ENCODE results near the gene PKN2. TPM values are rescaled to one million over a fixed set of nuclear protein-coding genes. Genes with fewer than 3 reads are reported as not detected.

Gene PKN2
- total RNA-seq, 1 experiment from 2014 or later: 74.1 TPM

DNA sequence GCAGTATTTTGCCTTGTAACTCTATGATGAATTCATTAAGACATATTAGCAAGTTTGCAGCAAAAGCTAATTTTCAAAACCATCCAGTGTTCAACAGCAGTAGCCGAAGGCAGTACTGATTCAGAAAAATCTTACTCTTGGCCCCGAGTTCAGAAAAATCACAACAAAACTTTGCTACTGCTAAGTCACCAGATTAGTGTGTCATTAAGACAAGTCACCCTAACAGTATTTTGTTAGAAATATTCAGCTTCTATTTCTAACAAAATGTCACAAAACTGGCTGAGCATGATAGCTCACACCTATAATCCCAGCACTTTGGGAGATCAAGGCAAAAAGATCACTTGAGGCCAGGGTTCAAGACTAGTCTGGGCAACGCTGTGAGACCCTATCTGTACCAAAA, 199.1 kb downstream of the PKN2 start:
- no TSS peak for BruUV-seq (replicated peaks)
- DNase-seq (ENCODE audit: low read depth, low spot score) (no peak), ATAC-seq (no peak)
- no peaks in the 10 kb centered on the region for H3K9me3 ChIP-seq (ENCODE audit: control insufficient read depth, insufficient read depth, low read depth, low read length)
- no peak overlapping the region for H3K4me3 ChIP-seq (ENCODE audit: low read depth in 2 of 2, low read length in 2 of 2)
- in situ Hi-C loops (cut with HindIII; ENCODE audit: low pct_unique_long_range_greater_than_20kb, low sequenced_read_pairs) (no loop called here), intact Hi-C loops (cut with micrococcal nuclease; ENCODE audit: unreplicated experiment) (no loop called here)
- H3K36me3 ChIP-seq (ENCODE audit: control insufficient read depth, insufficient read depth, low read length): peaks cover 35% of the 10 kb centered on the region
- no peaks in the 10 kb centered on the region for H3K4me1 ChIP-seq (ENCODE audit: control insufficient read depth, insufficient read depth, low read length)
- H3K27ac ChIP-seq (ENCODE audit: low read length): no peak overlapping the region
- H3K27me3 ChIP-seq (ENCODE audit: control insufficient read depth, insufficient read depth, low read length): no peaks in the 10 kb centered on the region
- ChIA-PET CTCF (no interaction called here), POLR2A (no interaction called here)
- TF ChIP-seq POLR2AphosphoS5 (IDR thresholded peaks at IDR 0.05; ENCODE audit: low read depth, low read length): no peak
- TF ChIP-seq, protein P1, sequence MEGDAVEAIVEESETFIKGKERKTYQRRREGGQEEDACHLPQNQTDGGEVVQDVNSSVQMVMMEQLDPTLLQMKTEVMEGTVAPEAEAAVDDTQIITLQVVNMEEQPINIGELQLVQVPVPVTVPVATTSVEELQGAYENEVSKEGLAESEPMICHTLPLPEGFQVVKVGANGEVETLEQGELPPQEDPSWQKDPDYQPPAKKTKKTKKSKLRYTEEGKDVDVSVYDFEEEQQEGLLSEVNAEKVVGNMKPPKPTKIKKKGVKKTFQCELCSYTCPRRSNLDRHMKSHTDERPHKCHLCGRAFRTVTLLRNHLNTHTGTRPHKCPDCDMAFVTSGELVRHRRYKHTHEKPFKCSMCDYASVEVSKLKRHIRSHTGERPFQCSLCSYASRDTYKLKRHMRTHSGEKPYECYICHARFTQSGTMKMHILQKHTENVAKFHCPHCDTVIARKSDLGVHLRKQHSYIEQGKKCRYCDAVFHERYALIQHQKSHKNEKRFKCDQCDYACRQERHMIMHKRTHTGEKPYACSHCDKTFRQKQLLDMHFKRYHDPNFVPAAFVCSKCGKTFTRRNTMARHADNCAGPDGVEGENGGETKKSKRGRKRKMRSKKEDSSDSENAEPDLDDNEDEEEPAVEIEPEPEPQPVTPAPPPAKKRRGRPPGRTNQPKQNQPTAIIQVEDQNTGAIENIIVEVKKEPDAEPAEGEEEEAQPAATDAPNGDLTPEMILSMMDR (IDR thresholded peaks at IDR 0.05): no peak
- no peak for TF ChIP-seq TCF7L2 (IDR thresholded peaks at IDR 0.05; ENCODE audit: low read depth, low read length)
- TF ChIP-seq SIN3A (IDR thresholded peaks at IDR 0.05; ENCODE audit: borderline replicate concordance, insufficient read depth, low read depth, low read length): no peak
- TF ChIP-seq, protein P2, sequence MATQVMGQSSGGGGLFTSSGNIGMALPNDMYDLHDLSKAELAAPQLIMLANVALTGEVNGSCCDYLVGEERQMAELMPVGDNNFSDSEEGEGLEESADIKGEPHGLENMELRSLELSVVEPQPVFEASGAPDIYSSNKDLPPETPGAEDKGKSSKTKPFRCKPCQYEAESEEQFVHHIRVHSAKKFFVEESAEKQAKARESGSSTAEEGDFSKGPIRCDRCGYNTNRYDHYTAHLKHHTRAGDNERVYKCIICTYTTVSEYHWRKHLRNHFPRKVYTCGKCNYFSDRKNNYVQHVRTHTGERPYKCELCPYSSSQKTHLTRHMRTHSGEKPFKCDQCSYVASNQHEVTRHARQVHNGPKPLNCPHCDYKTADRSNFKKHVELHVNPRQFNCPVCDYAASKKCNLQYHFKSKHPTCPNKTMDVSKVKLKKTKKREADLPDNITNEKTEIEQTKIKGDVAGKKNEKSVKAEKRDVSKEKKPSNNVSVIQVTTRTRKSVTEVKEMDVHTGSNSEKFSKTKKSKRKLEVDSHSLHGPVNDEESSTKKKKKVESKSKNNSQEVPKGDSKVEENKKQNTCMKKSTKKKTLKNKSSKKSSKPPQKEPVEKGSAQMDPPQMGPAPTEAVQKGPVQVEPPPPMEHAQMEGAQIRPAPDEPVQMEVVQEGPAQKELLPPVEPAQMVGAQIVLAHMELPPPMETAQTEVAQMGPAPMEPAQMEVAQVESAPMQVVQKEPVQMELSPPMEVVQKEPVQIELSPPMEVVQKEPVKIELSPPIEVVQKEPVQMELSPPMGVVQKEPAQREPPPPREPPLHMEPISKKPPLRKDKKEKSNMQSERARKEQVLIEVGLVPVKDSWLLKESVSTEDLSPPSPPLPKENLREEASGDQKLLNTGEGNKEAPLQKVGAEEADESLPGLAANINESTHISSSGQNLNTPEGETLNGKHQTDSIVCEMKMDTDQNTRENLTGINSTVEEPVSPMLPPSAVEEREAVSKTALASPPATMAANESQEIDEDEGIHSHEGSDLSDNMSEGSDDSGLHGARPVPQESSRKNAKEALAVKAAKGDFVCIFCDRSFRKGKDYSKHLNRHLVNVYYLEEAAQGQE (IDR thresholded peaks at IDR 0.05; ENCODE audit: insufficient read depth in 1 of 2, low read depth in 2 of 2, low read length in 1 of 2): no peak

Other genes starting within 250 kb of the PKN2 start
- gene GTF2B, start 207.3 kb downstream of the PKN2 start, total RNA-seq (2021; ENCODE audit: unreplicated experiment): 27.0 TPM